ENCODE results near the gene TECPR1.

GRCh38 chr7:98267303-98267702 is 15.3 kb upstream of the TECPR1 start:
- TF ChIP-seq CTCF (conservative IDR thresholded peaks at IDR 0.05; ENCODE audit: low read depth in 2 of 2) = no peak
- no peak for TF ChIP-seq POLR2AphosphoS5 (IDR thresholded peaks at IDR 0.05; ENCODE audit: low read depth)
- no peak for TF ChIP-seq EZH2 (IDR thresholded peaks at IDR 0.05; ENCODE audit: low read depth, unreplicated experiment)
- no peak for TF ChIP-seq CREB1 (CRISPR knock-in tag; IDR thresholded peaks at IDR 0.05; ENCODE audit: low read depth)
- no peak for TF ChIP-seq ZNF331 (CRISPR knock-in tag; IDR thresholded peaks at IDR 0.05; ENCODE audit: low read depth)
- no peak for TF ChIP-seq REST (IDR thresholded peaks at IDR 0.05; ENCODE audit: unreplicated experiment)
- no peak for TF ChIP-seq ZNF114 (CRISPR knock-in tag; IDR thresholded peaks at IDR 0.05)
- no peak for TF ChIP-seq EZH2phosphoT487 (IDR thresholded peaks at IDR 0.05; ENCODE audit: unreplicated experiment)
- TF ChIP-seq JUNB (IDR thresholded peaks at IDR 0.05; ENCODE audit: unreplicated experiment) = no peak

Data from GM23338 (cell line).